ENCODE data around the gene ARHGAP22. TPM values are rescaled to one million over a fixed set of nuclear protein-coding genes. Genes with fewer than 3 reads are reported as not detected.

ARHGAP22 gene
- total RNA-seq, 1 experiment from 2014 or later: 9.9 TPM

DNA sequence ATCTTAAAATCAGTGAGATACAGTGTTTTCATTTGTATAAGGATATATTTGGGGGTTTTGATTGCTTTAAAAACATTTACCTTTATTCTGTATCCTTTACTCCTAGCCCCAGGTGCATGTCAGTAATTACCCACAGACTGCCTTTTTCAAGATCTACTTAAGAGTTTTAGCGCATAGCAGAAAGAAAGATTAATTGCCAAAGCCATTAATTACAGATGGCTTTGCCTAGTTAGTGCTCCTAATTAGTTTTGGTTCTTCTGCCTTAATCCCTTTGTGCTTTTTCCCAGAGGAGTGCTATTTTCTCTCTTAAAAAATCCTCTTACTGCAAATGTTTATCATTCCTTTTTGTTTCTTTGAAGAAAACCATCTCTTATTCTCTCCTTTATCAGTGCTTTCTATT lies 175.6 kb downstream of the ARHGAP22 start:
- no TSS peak for BruUV-seq (replicated peaks)
- POLR2A ChIA-PET: no interaction called here

DNA sequence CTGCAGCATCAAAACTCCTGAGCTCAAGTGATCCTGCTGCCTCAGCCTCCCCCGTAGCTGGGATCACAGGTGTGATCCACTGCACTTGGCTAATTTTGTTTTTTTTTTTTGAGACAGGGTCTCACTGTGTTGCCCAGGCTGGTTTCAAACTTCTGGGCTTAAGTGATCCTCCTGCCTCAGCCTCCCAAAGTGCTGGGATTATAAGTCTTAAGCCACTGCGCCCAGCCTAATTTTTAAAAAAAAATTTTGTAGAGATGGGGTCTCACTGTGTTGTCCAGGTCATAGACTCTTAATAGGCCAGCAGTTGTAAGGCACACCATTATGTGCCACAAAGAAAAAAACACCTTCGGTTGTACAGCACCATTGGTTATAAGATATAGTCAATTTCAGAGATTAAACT lies 176.0 kb downstream of the ARHGAP22 start:
- Histone ChIP-seq H3K9me3 (ENCODE audit: control insufficient read depth in 1 of 2, insufficient read depth in 1 of 2, low read depth in 1 of 2, low read length in 2 of 2) (no peaks in the 10 kb centered on the region), H3K27me3 (ENCODE audit: insufficient read depth, low read length) (no peaks in the 10 kb centered on the region), H3K4me1 (ENCODE audit: control insufficient read depth in 1 of 2, insufficient read depth in 2 of 2, low read length in 2 of 2) (no peaks in the 10 kb centered on the region), H4K20me1 (ENCODE audit: insufficient read depth) (no peaks in the 10 kb centered on the region; the same call in 1 of the 2 replicates), H2AFZ (ENCODE audit: low read depth, low read length, poor library complexity, severe bottlenecking) (no peak overlapping the region), H3K9ac (ENCODE audit: low read length) (no peak overlapping the region), H3K4me3 (replicated peaks in 1 of 2; ENCODE audit: low read depth in 1 of 2, low read length in 2 of 2) (no peak overlapping the region), H3K79me2 (ENCODE audit: insufficient read depth, low read length) (no peaks in the 10 kb centered on the region), H3K36me3 (ENCODE audit: control insufficient read depth in 1 of 2, insufficient read depth in 2 of 2, low read length in 2 of 2) (no peaks in the 10 kb centered on the region), H3K9me2 (ENCODE audit: insufficient read depth) (no peaks in the 10 kb centered on the region), H3K27ac (ENCODE audit: low read depth, low read length) (no peak overlapping the region), H3K4me2 (ENCODE audit: low read length) (no peak overlapping the region)
- intact Hi-C loops (cut with micrococcal nuclease): no loop called here
- DNase-seq (ENCODE audit: low read depth, low spot score) (no peak), ATAC-seq (no peak)
- ChIA-PET RAD21 (ENCODE audit: low non-redundant PET in 1 of 2, low total read pairs in 2 of 2, uncharacterized antibody in 2 of 2, unreplicated experiment in 2 of 2) (no interaction called here), POLR2A (no interaction called here), CTCF (no interaction called here)
- BruUV-seq (replicated peaks): no TSS peak
- no peak for TF ChIP-seq POLR2A (IDR thresholded peaks at IDR 0.05; ENCODE audit: borderline replicate concordance, extremely low read depth, insufficient read depth, insufficient read length)
- TF ChIP-seq, protein P1, sequence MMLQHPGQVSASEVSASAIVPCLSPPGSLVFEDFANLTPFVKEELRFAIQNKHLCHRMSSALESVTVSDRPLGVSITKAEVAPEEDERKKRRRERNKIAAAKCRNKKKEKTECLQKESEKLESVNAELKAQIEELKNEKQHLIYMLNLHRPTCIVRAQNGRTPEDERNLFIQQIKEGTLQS (IDR thresholded peaks at IDR 0.05): no peak
- no peak for TF ChIP-seq ELF1 (IDR thresholded peaks at IDR 0.05; ENCODE audit: borderline replicate concordance, low read depth)
- no peak for TF ChIP-seq ZFX (IDR thresholded peaks at IDR 0.05)
- TF ChIP-seq, protein P2, sequence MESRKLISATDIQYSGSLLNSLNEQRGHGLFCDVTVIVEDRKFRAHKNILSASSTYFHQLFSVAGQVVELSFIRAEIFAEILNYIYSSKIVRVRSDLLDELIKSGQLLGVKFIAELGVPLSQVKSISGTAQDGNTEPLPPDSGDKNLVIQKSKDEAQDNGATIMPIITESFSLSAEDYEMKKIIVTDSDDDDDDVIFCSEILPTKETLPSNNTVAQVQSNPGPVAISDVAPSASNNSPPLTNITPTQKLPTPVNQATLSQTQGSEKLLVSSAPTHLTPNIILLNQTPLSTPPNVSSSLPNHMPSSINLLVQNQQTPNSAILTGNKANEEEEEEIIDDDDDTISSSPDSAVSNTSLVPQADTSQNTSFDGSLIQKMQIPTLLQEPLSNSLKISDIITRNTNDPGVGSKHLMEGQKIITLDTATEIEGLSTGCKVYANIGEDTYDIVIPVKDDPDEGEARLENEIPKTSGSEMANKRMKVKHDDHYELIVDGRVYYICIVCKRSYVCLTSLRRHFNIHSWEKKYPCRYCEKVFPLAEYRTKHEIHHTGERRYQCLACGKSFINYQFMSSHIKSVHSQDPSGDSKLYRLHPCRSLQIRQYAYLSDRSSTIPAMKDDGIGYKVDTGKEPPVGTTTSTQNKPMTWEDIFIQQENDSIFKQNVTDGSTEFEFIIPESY (IDR thresholded peaks at IDR 0.05; ENCODE audit: extremely low read depth, insufficient replicate concordance, low read length): no peak
- TF ChIP-seq EGR1 (IDR thresholded peaks at IDR 0.05; ENCODE audit: low read depth): no peak
- no peak for TF ChIP-seq SRF (IDR thresholded peaks at IDR 0.05; ENCODE audit: low read depth)
- TF ChIP-seq FOSL1 (IDR thresholded peaks at IDR 0.05; ENCODE audit: low read depth): no peak
- TF ChIP-seq, protein P3, sequence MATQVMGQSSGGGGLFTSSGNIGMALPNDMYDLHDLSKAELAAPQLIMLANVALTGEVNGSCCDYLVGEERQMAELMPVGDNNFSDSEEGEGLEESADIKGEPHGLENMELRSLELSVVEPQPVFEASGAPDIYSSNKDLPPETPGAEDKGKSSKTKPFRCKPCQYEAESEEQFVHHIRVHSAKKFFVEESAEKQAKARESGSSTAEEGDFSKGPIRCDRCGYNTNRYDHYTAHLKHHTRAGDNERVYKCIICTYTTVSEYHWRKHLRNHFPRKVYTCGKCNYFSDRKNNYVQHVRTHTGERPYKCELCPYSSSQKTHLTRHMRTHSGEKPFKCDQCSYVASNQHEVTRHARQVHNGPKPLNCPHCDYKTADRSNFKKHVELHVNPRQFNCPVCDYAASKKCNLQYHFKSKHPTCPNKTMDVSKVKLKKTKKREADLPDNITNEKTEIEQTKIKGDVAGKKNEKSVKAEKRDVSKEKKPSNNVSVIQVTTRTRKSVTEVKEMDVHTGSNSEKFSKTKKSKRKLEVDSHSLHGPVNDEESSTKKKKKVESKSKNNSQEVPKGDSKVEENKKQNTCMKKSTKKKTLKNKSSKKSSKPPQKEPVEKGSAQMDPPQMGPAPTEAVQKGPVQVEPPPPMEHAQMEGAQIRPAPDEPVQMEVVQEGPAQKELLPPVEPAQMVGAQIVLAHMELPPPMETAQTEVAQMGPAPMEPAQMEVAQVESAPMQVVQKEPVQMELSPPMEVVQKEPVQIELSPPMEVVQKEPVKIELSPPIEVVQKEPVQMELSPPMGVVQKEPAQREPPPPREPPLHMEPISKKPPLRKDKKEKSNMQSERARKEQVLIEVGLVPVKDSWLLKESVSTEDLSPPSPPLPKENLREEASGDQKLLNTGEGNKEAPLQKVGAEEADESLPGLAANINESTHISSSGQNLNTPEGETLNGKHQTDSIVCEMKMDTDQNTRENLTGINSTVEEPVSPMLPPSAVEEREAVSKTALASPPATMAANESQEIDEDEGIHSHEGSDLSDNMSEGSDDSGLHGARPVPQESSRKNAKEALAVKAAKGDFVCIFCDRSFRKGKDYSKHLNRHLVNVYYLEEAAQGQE (IDR thresholded peaks at IDR 0.05; ENCODE audit: low read depth): no peak
- TF ChIP-seq CBX3 (IDR thresholded peaks at IDR 0.05; ENCODE audit: low read depth): no peak
- no peak for TF ChIP-seq EZH2 (IDR thresholded peaks at IDR 0.05)
- TF ChIP-seq ZNF274 (IDR thresholded peaks at IDR 0.05; ENCODE audit: low read depth, low read length): no peak
- TF ChIP-seq POLR2AphosphoS5 (IDR thresholded peaks at IDR 0.05; ENCODE audit: low read depth, low read length): no peak
- no peak for TF ChIP-seq YY1 (IDR thresholded peaks at IDR 0.05; ENCODE audit: extremely low read depth, insufficient replicate concordance, low read depth, low read length)
- no peak for TF ChIP-seq CEBPB (IDR thresholded peaks at IDR 0.05; ENCODE audit: low read depth)

More for the DNA sequence above, 175.6 kb downstream of the ARHGAP22 start:
- no peaks in the 10 kb centered on the region for H3K79me2 ChIP-seq (ENCODE audit: insufficient read depth, low read length)
- ChIA-PET CTCF (no interaction called here), RAD21 (ENCODE audit: low non-redundant PET in 1 of 2, low total read pairs in 2 of 2, uncharacterized antibody in 2 of 2, unreplicated experiment in 2 of 2) (no interaction called here)
- TF ChIP-seq, protein P1 (IDR thresholded peaks at IDR 0.05): no peak
- TF ChIP-seq EZH2 (IDR thresholded peaks at IDR 0.05) (no peak), CBX3 (IDR thresholded peaks at IDR 0.05; ENCODE audit: low read depth) (no peak), EZH2phosphoT487 (IDR thresholded peaks at IDR 0.05; ENCODE audit: borderline replicate concordance) (no peak), POLR2AphosphoS5 (IDR thresholded peaks at IDR 0.05; ENCODE audit: low read depth, low read length) (no peak)
- H3K4me2 ChIP-seq (ENCODE audit: low read length): no peak overlapping the region
- H3K27ac ChIP-seq (ENCODE audit: low read depth, low read length): no peak overlapping the region
- H3K36me3 ChIP-seq (ENCODE audit: control insufficient read depth in 1 of 2, insufficient read depth in 2 of 2, low read length in 2 of 2): no peaks in the 10 kb centered on the region
- H3K4me1 ChIP-seq (ENCODE audit: control insufficient read depth in 1 of 2, insufficient read depth in 2 of 2, low read length in 2 of 2): no peaks in the 10 kb centered on the region
- no peak for DNase-seq (ENCODE audit: low read depth, low spot score)
- no peaks in the 10 kb centered on the region; the same call in 1 of the 2 replicates for H4K20me1 ChIP-seq (ENCODE audit: insufficient read depth)
- intact Hi-C loops (cut with micrococcal nuclease): no loop called here
- no peaks in the 10 kb centered on the region for H3K27me3 ChIP-seq (ENCODE audit: insufficient read depth, low read length)
- ATAC-seq: no peak
- H3K9me3 ChIP-seq (ENCODE audit: control insufficient read depth in 1 of 2, insufficient read depth in 1 of 2, low read depth in 1 of 2, low read length in 2 of 2): no peaks in the 10 kb centered on the region
- H3K4me3 ChIP-seq (replicated peaks in 1 of 2; ENCODE audit: low read depth in 1 of 2, low read length in 2 of 2): no peak overlapping the region
- no peak overlapping the region for H2AFZ ChIP-seq (ENCODE audit: low read depth, low read length, poor library complexity, severe bottlenecking)
- no peak overlapping the region for H3K9ac ChIP-seq (ENCODE audit: low read length)
- no peaks in the 10 kb centered on the region for H3K9me2 ChIP-seq (ENCODE audit: insufficient read depth)

Data from HCT116 (cell line).